Pulmonary artery endothelial cell (primary cell): ENCODE results near the gene TUBA4B. TPM values are rescaled to one million over a fixed set of nuclear protein-coding genes. Genes with fewer than 3 reads are reported as not detected.

Source experiments
- DNase-seq: peaks from one replicate; pipeline ENCODE4 v3.0.0-alpha.2; 2011; ENCODE audit warnings: low read depth, low spot score
- total RNA-seq: library from RNA; depleted of rRNA; stranded (reverse); fragments of >200 nt; gene quantifications from 2 replicates; pipeline ENCODE4 v1.2.3, GENCODE V29; 2014

Gene TUBA4B
- total RNA-seq, 1 donor from 2014 or later, result not detected

GRCh38 chr2:219314804-219315468, 61.9 kb downstream of the TUBA4B start:
- no peak for DNase-seq

Other genes with a start within 250 kb of the TUBA4B start
- gene CFAP65, start 211.7 kb upstream of the TUBA4B start, total RNA-seq, result under 0.01 TPM in 1 of 2 replicates, not detected in the other
- gene IHH, start 192.3 kb upstream of the TUBA4B start, total RNA-seq, result under 0.01 TPM in 1 of 2 replicates, not detected in the other
- 16.4 and 26.3 TPM in 2 replicates for gene NHEJ1, start 92.4 kb upstream of the TUBA4B start, total RNA-seq
- gene SLC23A3, start 83.2 kb upstream of the TUBA4B start, total RNA-seq, result 0.59 and 2.2 TPM in 2 replicates
- 18.4 and 24.1 TPM in 2 replicates for gene CNPPD1, start 76.3 kb upstream of the TUBA4B start, total RNA-seq
- gene RETREG2, start 75.0 kb upstream of the TUBA4B start, total RNA-seq, result 52.6 and 60.1 TPM in 2 replicates
- 18.8 and 20.2 TPM in 2 replicates for gene ZFAND2B, start 46.5 kb upstream of the TUBA4B start, total RNA-seq
- gene ABCB6, start 34.3 kb upstream of the TUBA4B start, total RNA-seq, result 20.0 and 69.3 TPM in 2 replicates
- 41.3 and 53.3 TPM in 2 replicates for gene ATG9A, start 23.6 kb upstream of the TUBA4B start, total RNA-seq
- 18.5 and 22.1 TPM in 2 replicates for gene ANKZF1, start 23.4 kb upstream of the TUBA4B start, total RNA-seq
- gene GLB1L, start 7.8 kb upstream of the TUBA4B start, total RNA-seq, result 5.9 and 8.1 TPM in 2 replicates
- gene STK16, start 7.8 kb upstream of the TUBA4B start, total RNA-seq, result 22.2 and 23.5 TPM in 2 replicates
- 14.0 and 29.0 TPM in 2 replicates for gene TUBA4A, start 675 bp downstream of the TUBA4B start, total RNA-seq
- gene DNAJB2, start 26.1 kb downstream of the TUBA4B start, total RNA-seq, result 20.8 and 31.0 TPM in 2 replicates
- gene PTPRN, start 56.2 kb downstream of the TUBA4B start, total RNA-seq, result not detected in 2 replicates
- gene RESP18, start 79.5 kb downstream of the TUBA4B start, total RNA-seq, result not detected in 2 replicates
- gene DNPEP, start 134.7 kb downstream of the TUBA4B start, total RNA-seq, result 50.0 and 60.6 TPM in 2 replicates
- gene DES, start 165.1 kb downstream of the TUBA4B start, total RNA-seq, result not detected in 2 replicates
- gene SPEG, start 181.6 kb downstream of the TUBA4B start, total RNA-seq, result 0.39 and 1.8 TPM in 2 replicates
- gene GMPPA, start 245.6 kb downstream of the TUBA4B start, total RNA-seq, result 44.5 and 45.1 TPM in 2 replicates